IMR-90 (cell line): ENCODE results near the gene DSP. TPM values are rescaled to one million over a fixed set of nuclear protein-coding genes. Genes with fewer than 3 reads are reported as not detected.

ENCODE experiments used
- ATAC-seq: fragments of 200-7000 bp; cut with Tn5 transposase; 2 replicates; pipeline ENCODE4 v1.9.1; 2020; ENCODE audit warnings: low read depth, mild to moderate bottlenecking, moderate library complexity
- BruUV-seq: library from RNA; stranded (reverse); fragments of 400-500 nt; replicated peaks from 2 replicates; lab custom pipeline; 2021; lab: Mats Ljungman, UMichigan
- CTCF ChIA-PET: fragments of 300-600 bp; formaldehyde crosslinking; extraction: SDS; loops from one replicate; lab custom pipeline; 2021; ENCODE audit warnings: antibody characterized with exemption; lab: Yijun Ruan, JAX
- POLR2A ChIA-PET: fragments of 300-600 bp; sonication (Branson Sonifier 250); formaldehyde crosslinking; loops from one replicate; lab custom pipeline; 2022; ENCODE audit warnings: antibody characterized with exemption; ENCODE audit not compliant: unreplicated experiment; lab: Charles Lee
- DNase-seq: peaks from one replicate; pipeline ENCODE4 v3.0.0; 2013
- H2AFZ ChIP-seq: replicated peaks from 2 replicates; pipeline ENCODE3; 2013; ENCODE audit warnings: low read length, mild to moderate bottlenecking; ENCODE audit not compliant: poor library complexity
- H2AK5ac ChIP-seq: 2 replicates; pipeline ENCODE4 v1.6.1; 2013; ENCODE audit warnings: low read depth, low read length, inconsistent platforms
- H2AK9ac ChIP-seq: replicated peaks from 2 replicates; pipeline ENCODE3; 2013; ENCODE audit warnings: mild to moderate bottlenecking, low read depth, low read length, moderate library complexity; ENCODE audit not compliant: poor library complexity
- H2BK120ac ChIP-seq: 2 replicates; pipeline ENCODE4 v1.6.1; 2013; ENCODE audit warnings: low read depth, low read length, inconsistent platforms
- H2BK15ac ChIP-seq: 3 replicates; pipeline ENCODE4 v1.6.1; 2013; ENCODE audit warnings: low read depth, low read length, inconsistent platforms
- H2BK20ac ChIP-seq: 2 replicates; pipeline ENCODE4 v1.6.1; 2013; ENCODE audit warnings: low read depth, mild to moderate bottlenecking, inconsistent platforms, low read length, moderate library complexity
- H2BK5ac ChIP-seq: 2 replicates; pipeline ENCODE4 v1.6.1; 2013; ENCODE audit warnings: mild to moderate bottlenecking, low read depth, low read length, inconsistent platforms; ENCODE audit not compliant: poor library complexity, severe bottlenecking
- H3K14ac ChIP-seq: replicated peaks from 2 replicates; pipeline ENCODE4 v1.6.1; 2013; ENCODE audit warnings: low read depth, low read length, inconsistent platforms
- H3K18ac ChIP-seq: 2 replicates; pipeline ENCODE4 v1.6.1; 2013; ENCODE audit warnings: low read depth, low read length, control low read depth
- H3K23ac ChIP-seq: 2 replicates; pipeline ENCODE4 v1.6.1; 2013; ENCODE audit warnings: low read depth, low read length, inconsistent platforms
- H3K27ac ChIP-seq: 2 replicates; pipeline ENCODE4 v1.5.1; 2013; ENCODE audit warnings: mild to moderate bottlenecking, control low read depth, low read length; ENCODE audit not compliant: insufficient read depth
- H3K27me3 ChIP-seq: 2 replicates; pipeline ENCODE4 v1.6.1; 2013; ENCODE audit warnings: low read length; ENCODE audit not compliant: control insufficient read depth, insufficient read depth
- H3K36me3 ChIP-seq: 2 replicates; pipeline ENCODE4 v1.6.1; 2013; ENCODE audit warnings: low read length, mixed read lengths; ENCODE audit not compliant: control insufficient read depth, insufficient read depth
- H3K4ac ChIP-seq: 2 replicates; pipeline ENCODE4 v1.6.1; 2013; ENCODE audit warnings: low read depth, low read length, inconsistent platforms
- H3K4me1 ChIP-seq: 2 replicates; pipeline ENCODE4 v1.6.1; 2013; ENCODE audit warnings: low read length, mixed read lengths; ENCODE audit not compliant: control insufficient read depth, insufficient read depth
- H3K4me2 ChIP-seq: 2 replicates; pipeline ENCODE4 v1.6.1; 2013; ENCODE audit warnings: low read depth, mild to moderate bottlenecking, control low read depth, low read length, moderate library complexity
- H3K4me3 ChIP-seq: 2 replicates; pipeline ENCODE4 v1.5.1; 2013; ENCODE audit warnings: low read depth, mild to moderate bottlenecking, control low read depth, low read length, moderate library complexity; ENCODE audit not compliant: insufficient read depth
- H3K56ac ChIP-seq: 2 replicates; pipeline ENCODE4 v1.6.1; 2013; ENCODE audit warnings: low read length, inconsistent platforms; ENCODE audit not compliant: insufficient read depth; ENCODE audit errors: extremely low read depth
- H3K79me1 ChIP-seq, 2 experiments: 2 replicates each; pipeline ENCODE4 v1.6.1; 2013; ENCODE audit warnings: low read length in 2 of 2, inconsistent platforms in 1 of 2, low read depth in 1 of 2
- H3K9ac ChIP-seq: 2 replicates; pipeline ENCODE4 v1.6.1; 2013; ENCODE audit warnings: low read depth, low read length, control low read depth
- H3K9me1 ChIP-seq: 2 replicates; pipeline ENCODE4 v1.6.1; 2013; ENCODE audit warnings: low read length, inconsistent platforms; ENCODE audit not compliant: insufficient read depth
- H3K9me3 ChIP-seq: 2 replicates; pipeline ENCODE4 v1.6.1; 2013; ENCODE audit warnings: low read length; ENCODE audit not compliant: control insufficient read depth, insufficient read depth
- H4K20me1 ChIP-seq: 2 replicates; pipeline ENCODE4 v1.6.1; 2013; ENCODE audit warnings: low read length, inconsistent platforms; ENCODE audit not compliant: insufficient read depth
- H4K5ac ChIP-seq: 2 replicates; pipeline ENCODE4 v1.6.1; 2013; ENCODE audit warnings: mild to moderate bottlenecking, low read depth, low read length, control low read depth
- H4K8ac ChIP-seq, 2 experiments: 2 replicates each; pipeline ENCODE4 v1.6.1; 2013; ENCODE audit warnings: low read depth in 2 of 2, low read length in 2 of 2, control low read depth in 1 of 2, inconsistent platforms in 1 of 2
- H4K91ac ChIP-seq: 2 replicates; pipeline ENCODE4 v1.6.1; 2013; ENCODE audit warnings: low read depth, low read length, inconsistent platforms; ENCODE audit not compliant: insufficient read depth
- BHLHE40 ChIP-seq: fragments of 150-350 bp; IDR thresholded peaks from 2 replicates; pipeline ENCODE4 v1.6.1; 2016; ENCODE audit warnings: mild to moderate bottlenecking, low read depth, low read length
- CEBPB ChIP-seq: IDR thresholded peaks from 2 replicates; pipeline ENCODE4 v1.6.1; 2012; ENCODE audit warnings: low read depth, low read length, improper control_type of control experiment
- MAFK ChIP-seq: IDR thresholded peaks from 2 replicates; pipeline ENCODE4 v1.6.1; 2012; ENCODE audit warnings: low read depth, low read length, improper control_type of control experiment
- MAZ ChIP-seq: IDR thresholded peaks from 2 replicates; pipeline ENCODE4 v1.6.1; 2012; ENCODE audit warnings: low read depth, mild to moderate bottlenecking, low read length, improper control_type of control experiment, moderate library complexity, borderline replicate concordance
- NFE2L2 ChIP-seq: fragments of 150-350 bp; IDR thresholded peaks from 2 replicates; pipeline ENCODE4 v1.6.1; 2016; ENCODE audit warnings: low read depth, mild to moderate bottlenecking, low read length
- USF2 ChIP-seq: fragments of 150-350 bp; IDR thresholded peaks from 2 replicates; pipeline ENCODE4 v1.6.1; 2017; ENCODE audit warnings: mild to moderate bottlenecking, antibody characterized with exemption, low read length, low read depth
- WGBS, 2 experiments: methylation state at CpG; one replicate each; pipeline versions ENCODE4 v1.1.5 to v1.1.7; 2013; ENCODE audit warnings: missing lambda C conversion rate in 2 of 2; ENCODE audit not compliant: insufficient read length in 1 of 2; ENCODE audit errors: extremely low coverage in 2 of 2; 5-methylcytosine and 5-hydroxymethylcytosine counted together
- dilution Hi-C: fragments of 300-500 bp; cut with HindIII; formaldehyde crosslinking; loops from one replicate; pipeline ENCODE4 v1.14.3; 2018; ENCODE audit warnings: low sequenced_read_pairs; ENCODE audit not compliant: unreplicated experiment
- in situ Hi-C: fragments of 300-500 bp; cut with MboI; formaldehyde crosslinking; loops from 3 replicates; pipeline ENCODE4 v1.14.3; 2019; ENCODE audit warnings: low sequenced_read_pairs, inconsistent platforms, mixed read lengths
- intact Hi-C: fragments of 100-400 bp; cut with micrococcal nuclease; formaldehyde crosslinking; loops from 2 replicates; pipeline ENCODE4 v1.10.0; 2022
- polyA plus RNA-seq, 3 experiments: library from polyadenylated mRNA; depleted of rRNA; stranded (reverse); fragments of >200 nt; gene quantifications; 2 replicates each; pipeline ENCODE4 v1.2.3, GENCODE V29; 2012; ENCODE audit warnings: low replicate concordance in 1 of 3
- total RNA-seq: library from RNA; depleted of rRNA; stranded (reverse); fragments of >200 nt; gene quantifications from 2 replicates; pipeline ENCODE4 v1.2.3, GENCODE V29; 2012

DSP gene
- total and polyA plus RNA-seq, 2 of the 4 experiments (the other 2 are of a cell fraction): 7.1 to 20.1 TPM

- Histone ChIP-seq H3K27ac (no peak overlapping the region), H3K4ac (peak overlapping the region; percentile 56), H3K9me1 (peaks cover 17% of the 10 kb centered on the region), H3K14ac (no peak overlapping the region), H2BK5ac (no peak overlapping the region), H4K5ac (no peak overlapping the region), H4K8ac (no peak overlapping the region; a peak in 1 of 4 replicates), H3K9me3 (no peaks in the 10 kb centered on the region), H2AK9ac (peak overlapping the region; percentile 63), H3K79me1 (peaks cover 0 to 38% of the 10 kb centered on the region in 2 experiments; a peak in 2 of 4 replicates), H3K23ac (0 out of 2 replicates have a peak overlapping the region, but pooled peaks have one; percentile 67), H2AFZ (no peak overlapping the region), H4K20me1 (peaks cover 7% of the 10 kb centered on the region; the same call in 1 of the 2 replicates), H2BK20ac (no peak overlapping the region), H3K4me3 (no peak overlapping the region), H3K4me2 (no peak overlapping the region), H4K91ac (no peak overlapping the region), H3K56ac (0 out of 2 replicates have a peak overlapping the region, but pooled peaks have one; percentile 11), H2BK15ac (no peak overlapping the region), H2AK5ac (no peak overlapping the region), H3K36me3 (no peaks in the 10 kb centered on the region), H3K18ac (no peak overlapping the region), H3K27me3 (peaks cover 3% of the 10 kb centered on the region; the same call in 1 of the 2 replicates), H3K9ac (no peak overlapping the region), H2BK120ac (no peak overlapping the region), H3K4me1 (peaks cover 4% of the 10 kb centered on the region; the same call in 1 of the 2 replicates)
- DNase-seq (no peak), ATAC-seq (no peak)
- in situ Hi-C loops: no loop called here
- TF ChIP-seq NFE2L2 (no peak), USF2 (no peak), BHLHE40 (no peak), MAZ (no peak), MAFK (no peak), CEBPB (no peak)
- intact Hi-C loops: no loop called here
- WGBS, 2 experiments: 86% methylated on average over 3 of the region's 4 CpGs; no CpG with 5 or more reads in 1 of the 2 experiments
- ChIA-PET CTCF (interaction anchor here (0.6 kb wide), 1 partner anchor 167 kb away, joined by 3 read pairs; no protein-coding TSS in a partner anchor), POLR2A (no interaction called here)
- no TSS peak for BruUV-seq
- dilution Hi-C loops: no loop called here
These were observed 5.4 kb downstream of the DSP start for GRCh38 chr6:7546896-7547295.
